ENCODE data around the gene MMD.

- TF ChIP-seq TCF7L2 (IDR thresholded peaks at IDR 0.05; ENCODE audit: low read depth, low read length) (no peak), CTCF (IDR thresholded peaks at IDR 0.05) (no peak), SIN3A (IDR thresholded peaks at IDR 0.05; ENCODE audit: borderline replicate concordance, insufficient read depth, low read depth, low read length) (no peak), POLR2AphosphoS5 (IDR thresholded peaks at IDR 0.05; ENCODE audit: low read depth, low read length) (no peak)
- TF ChIP-seq, protein P1, sequence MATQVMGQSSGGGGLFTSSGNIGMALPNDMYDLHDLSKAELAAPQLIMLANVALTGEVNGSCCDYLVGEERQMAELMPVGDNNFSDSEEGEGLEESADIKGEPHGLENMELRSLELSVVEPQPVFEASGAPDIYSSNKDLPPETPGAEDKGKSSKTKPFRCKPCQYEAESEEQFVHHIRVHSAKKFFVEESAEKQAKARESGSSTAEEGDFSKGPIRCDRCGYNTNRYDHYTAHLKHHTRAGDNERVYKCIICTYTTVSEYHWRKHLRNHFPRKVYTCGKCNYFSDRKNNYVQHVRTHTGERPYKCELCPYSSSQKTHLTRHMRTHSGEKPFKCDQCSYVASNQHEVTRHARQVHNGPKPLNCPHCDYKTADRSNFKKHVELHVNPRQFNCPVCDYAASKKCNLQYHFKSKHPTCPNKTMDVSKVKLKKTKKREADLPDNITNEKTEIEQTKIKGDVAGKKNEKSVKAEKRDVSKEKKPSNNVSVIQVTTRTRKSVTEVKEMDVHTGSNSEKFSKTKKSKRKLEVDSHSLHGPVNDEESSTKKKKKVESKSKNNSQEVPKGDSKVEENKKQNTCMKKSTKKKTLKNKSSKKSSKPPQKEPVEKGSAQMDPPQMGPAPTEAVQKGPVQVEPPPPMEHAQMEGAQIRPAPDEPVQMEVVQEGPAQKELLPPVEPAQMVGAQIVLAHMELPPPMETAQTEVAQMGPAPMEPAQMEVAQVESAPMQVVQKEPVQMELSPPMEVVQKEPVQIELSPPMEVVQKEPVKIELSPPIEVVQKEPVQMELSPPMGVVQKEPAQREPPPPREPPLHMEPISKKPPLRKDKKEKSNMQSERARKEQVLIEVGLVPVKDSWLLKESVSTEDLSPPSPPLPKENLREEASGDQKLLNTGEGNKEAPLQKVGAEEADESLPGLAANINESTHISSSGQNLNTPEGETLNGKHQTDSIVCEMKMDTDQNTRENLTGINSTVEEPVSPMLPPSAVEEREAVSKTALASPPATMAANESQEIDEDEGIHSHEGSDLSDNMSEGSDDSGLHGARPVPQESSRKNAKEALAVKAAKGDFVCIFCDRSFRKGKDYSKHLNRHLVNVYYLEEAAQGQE (IDR thresholded peaks at IDR 0.05; ENCODE audit: insufficient read depth in 1 of 2, low read depth in 2 of 2, low read length in 1 of 2) = no peak
Observed at GRCh38 chr17:55407641-55408566, 13.7 kb downstream of the MMD start.
